NCI-H187 treated with DMSO at 0.1 percent for 48 hours (cell line): ENCODE data around the gene CHD6.

ENCODE experiments used
- DNase-seq: peaks from one replicate; lab custom pipeline; 2025; lab: John Stamatoyannopoulos, UW

The CHD6 gene

GRCh38 chr20:41467690-41468089, 150.5 kb downstream of the CHD6 start:
- DNase-seq = no peak

GRCh38 chr20:41467220-41467619, 151.0 kb downstream of the CHD6 start:
- DNase-seq = no peak

- DNase-seq = no peak
These were observed 154.6 kb downstream of the CHD6 start for GRCh38 chr20:41463567-41463966.

- DNase-seq = no peak
These were observed 155.6 kb downstream of the CHD6 start for GRCh38 chr20:41462372-41463161.

DNA sequence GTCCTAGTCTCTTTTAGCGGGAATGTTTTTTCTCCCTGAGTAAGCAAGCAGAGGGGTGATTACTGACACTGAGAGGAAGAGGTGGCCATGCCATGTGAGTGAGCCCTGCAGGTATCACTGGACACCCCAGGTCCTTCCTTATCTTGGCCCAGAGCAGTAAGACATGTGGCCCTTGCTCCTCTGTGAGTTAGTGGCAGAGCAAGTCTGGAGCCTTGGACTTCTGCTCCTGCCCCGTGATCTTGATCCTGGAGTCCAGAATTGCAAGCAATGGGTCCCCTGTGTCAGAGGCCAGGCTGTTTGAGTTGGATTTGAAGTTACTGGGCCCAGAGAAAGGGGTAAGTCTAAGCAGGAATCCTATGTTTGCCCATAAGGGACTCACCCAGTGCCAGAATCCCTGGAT, 159.4 kb downstream of the CHD6 start:
- DNase-seq = no peak

DNA sequence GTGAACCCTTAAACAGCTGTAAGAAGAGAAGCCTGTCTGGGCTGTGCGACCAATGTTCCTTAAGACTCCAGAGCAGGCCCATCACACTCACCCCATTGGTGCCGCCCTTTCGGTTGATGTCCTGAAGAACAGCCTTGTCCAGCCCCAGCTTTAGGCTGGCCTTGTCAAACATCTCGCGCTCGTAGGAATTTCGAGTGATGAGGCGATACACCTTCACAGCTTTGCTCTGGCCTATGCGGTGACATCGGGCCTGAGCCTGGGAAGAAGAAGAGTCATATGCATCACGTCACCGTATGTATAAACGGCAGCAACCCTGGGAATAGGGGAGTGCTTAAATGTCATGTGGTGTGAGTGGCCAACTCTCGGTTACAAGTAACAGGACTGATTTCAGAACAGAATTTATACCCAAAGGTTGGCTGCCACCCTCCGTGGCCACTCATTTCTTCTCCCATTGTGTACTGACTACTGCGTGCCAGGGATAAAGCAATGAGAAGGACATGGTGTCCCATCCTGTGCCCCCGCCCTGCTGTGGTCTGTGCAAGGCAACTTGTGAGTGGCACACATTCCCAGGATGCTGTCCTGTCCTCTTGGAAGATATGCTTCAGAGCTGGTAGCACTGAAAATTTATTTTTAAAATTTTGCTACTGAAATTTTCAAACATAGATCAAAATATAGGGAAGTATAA, 160.9 kb downstream of the CHD6 start:
- no peak for DNase-seq

- no peak for DNase-seq
These were observed 161.8 kb downstream of the CHD6 start for GRCh38 chr20:41456351-41456750.

DNA sequence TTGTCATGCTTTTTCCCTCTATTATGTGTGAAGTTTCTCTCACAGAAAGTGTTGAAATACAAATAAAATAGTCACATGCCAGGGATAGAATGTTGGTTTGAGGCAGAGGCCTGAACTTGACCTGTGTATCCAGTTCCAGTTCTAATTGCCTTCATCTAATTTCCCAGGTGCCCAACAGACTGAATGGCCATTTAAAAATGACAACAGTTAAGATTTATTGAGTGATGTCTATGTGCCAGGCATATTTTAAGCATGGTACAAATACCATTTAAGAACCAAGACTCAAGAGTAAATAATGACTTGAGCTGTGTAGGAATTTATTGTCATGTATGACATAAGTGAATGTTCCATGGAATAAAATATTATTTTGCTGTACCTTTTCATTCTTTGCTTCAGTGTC, 163.9 kb downstream of the CHD6 start:
- no peak for DNase-seq

- DNase-seq = no peak
These were observed 164.9 kb downstream of the CHD6 start for GRCh38 chr20:41453010-41453950.

GRCh38 chr20:41452226-41452625, 166.0 kb downstream of the CHD6 start:
- no peak for DNase-seq

DNA sequence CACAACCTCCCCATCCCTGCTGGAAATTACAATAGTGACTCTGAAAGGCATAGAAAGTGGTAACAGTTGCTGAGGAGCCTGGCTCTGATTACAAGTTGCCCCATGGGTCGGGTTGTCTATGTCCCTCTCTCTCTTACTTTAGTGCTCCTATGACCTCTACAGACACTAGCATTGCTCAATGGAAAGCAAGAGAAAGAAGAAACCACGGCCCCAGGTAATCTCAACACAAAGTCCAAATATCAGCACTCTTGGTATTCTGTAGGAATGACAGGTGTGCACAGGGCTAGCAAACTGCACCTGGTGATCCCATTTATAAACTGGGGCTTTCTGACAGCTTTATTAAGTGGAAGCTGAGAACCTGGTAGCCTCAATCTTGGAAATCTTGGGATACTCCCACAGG, 171.2 kb downstream of the CHD6 start:
- DNase-seq = no peak

DNA sequence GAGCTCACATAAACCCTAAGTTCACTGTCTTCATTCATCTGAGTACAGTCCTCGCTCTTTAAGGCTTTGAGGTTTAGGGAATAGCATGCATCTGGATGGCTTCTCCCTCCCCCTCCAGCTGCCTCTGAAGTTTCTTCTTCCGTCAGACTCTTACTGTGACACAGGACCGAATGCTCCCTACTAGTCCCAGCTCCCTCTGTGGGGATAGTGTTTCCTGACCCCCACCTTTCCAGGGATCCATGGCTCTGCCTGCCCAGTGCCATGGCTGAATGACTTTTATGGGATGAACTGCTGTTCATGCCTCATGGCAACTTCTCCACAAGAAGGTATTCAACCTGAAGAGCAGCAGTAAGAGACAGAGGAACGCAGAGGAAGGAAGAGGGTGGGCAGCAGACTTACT, 171.7 kb downstream of the CHD6 start:
- peak; percentile 16 for DNase-seq

GRCh38 chr20:41444821-41445220, 173.4 kb downstream of the CHD6 start:
- DNase-seq = no peak

GRCh38 chr20:41443691-41444090, 174.5 kb downstream of the CHD6 start:
- DNase-seq = no peak

DNA sequence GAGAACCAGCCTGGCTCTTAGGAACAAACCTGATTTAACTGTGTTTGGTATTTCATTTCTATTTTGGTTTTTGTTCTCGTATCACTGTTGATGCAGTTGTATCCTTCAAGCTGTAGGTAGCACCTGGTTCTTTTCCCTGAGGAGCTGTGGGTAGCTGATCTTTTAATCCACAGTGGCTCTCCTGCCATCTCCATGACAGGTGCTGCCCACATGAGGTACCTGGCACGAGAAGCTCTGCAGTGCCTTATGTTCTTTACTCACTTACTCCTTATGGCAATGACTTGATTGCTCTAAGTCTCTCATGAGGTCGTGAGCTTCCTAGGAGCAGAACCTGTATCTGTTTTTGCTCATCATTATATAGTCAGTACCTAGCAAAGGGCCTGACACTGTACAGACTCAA, 177.3 kb downstream of the CHD6 start:
- DNase-seq = no peak

GRCh38 chr20:41437836-41438235, 180.3 kb downstream of the CHD6 start:
- no peak for DNase-seq

DNA sequence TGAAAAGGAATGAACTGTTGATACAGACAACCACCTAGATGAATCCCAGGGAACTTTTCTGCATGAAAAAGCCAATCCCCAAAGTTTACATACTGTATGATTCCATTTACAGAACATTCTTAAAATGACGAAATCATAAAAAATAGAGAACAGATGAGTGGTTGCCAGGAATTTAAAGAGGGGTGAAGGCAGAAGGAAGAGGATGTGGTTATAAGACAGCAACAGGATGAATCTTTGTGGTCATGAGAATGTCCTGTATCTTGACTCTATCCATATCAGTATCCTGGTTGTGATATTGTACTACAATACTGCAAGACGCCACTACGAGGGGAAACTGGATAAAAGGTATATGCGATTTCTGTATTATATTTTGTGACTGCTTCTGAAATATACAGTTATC, 181.5 kb downstream of the CHD6 start:
- DNase-seq = no peak

GRCh38 chr20:41433203-41433602, 185.0 kb downstream of the CHD6 start:
- DNase-seq = no peak

DNA sequence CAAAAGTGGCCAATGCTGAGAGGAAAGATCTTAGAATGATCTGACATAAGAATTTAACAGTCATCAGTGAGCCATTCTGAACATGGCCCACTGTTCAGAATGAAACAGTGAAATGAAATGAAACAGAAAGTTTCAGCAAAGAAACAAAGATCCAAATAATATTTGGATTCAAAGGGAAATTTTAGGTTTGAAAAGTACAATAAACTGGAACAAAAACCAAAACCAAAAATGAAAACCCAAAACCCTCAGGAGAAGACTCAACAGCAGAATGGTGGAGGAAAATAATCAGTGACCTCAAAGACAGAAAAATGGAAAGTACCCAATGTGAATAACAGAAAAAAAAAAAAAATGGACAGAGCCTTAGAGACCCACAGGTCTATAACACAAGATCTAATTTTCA, 185.4 kb downstream of the CHD6 start:
- no peak for DNase-seq

DNA sequence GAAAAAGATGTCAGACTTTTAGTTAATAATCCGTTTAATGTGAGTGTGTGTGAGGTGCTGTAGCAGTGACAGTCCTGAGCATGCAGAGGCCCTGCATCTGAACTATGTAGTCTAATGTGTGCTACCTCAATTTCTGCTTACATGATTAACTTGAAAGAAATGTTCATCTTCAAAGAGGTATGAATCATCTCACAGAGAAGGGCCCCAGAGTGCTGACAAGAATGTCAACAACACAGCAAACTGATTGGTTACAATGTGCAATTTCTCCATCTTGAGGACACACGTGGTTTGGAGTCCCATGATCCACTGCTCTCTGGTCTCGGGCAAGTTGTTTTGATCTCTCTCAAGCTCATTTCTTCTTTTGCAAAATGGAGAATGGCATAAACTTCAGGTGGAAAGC, 189.9 kb downstream of the CHD6 start:
- no peak for DNase-seq

DNA sequence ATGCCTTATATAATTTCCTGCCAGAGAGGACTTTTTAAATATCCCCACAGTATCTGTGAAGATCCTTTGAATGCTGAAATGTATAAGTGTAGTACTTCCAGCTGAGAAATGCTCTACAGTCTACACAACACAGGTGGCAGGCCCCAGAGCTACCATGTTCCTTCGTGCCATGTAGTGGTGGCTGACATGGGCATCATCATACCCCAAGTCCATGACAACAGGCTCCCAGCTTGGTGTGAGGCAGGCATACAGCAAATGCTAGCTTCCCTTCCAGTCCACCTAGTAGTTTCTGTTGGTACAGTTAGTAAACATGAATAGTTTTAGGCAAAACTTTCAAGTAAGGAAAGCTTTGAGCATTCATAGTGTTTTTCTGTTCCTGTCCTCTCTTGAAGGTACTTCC, 190.3 kb downstream of the CHD6 start:
- DNase-seq = no peak

DNA sequence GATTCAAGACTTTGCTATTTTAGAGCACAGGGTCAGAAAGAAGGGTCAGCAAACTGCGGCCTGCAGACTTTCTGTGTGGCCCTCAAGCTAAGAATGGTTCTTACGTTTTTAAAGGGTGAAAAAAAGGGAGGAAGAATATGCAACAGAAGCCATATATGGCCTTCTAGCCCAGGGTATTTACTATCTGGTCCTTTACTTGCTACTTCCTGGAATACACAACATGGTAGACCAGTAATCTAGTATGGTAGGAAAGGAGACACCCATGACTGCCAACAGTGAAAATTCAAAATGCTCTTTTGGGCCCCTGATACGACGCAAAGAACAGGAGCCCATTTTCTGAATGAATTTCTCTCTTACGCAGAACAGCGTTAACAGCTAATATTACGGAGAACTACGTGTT, 191.2 kb downstream of the CHD6 start:
- DNase-seq = no peak
